Measurements from ENCODE around the gene PSMG1. TPM values are rescaled to one million over a fixed set of nuclear protein-coding genes. Genes with fewer than 3 reads are reported as not detected.

PSMG1 gene
- total RNA-seq, 1 experiment from 2014 or later = 29.0 TPM

GRCh38 chr21:39180429-39181019, 2.7 kb downstream of the PSMG1 start:
- CTCF ChIA-PET = no interaction called here
- H3K79me2 ChIP-seq (ENCODE audit: low read depth) = peaks cover 23% of the 10 kb centered on the region
- peak overlapping the region; percentile 93; the same call in 1 of the 2 replicates for H3K4me2 ChIP-seq
- no peak overlapping the region for H2AFZ ChIP-seq
- TF ChIP-seq CTCF (conservative IDR thresholded peaks at IDR 0.05) = no peak; the same call in 1 of the 2 replicates
- no peak for TF ChIP-seq EZH2 (IDR thresholded peaks at IDR 0.05; ENCODE audit: low read depth)
- no TSS peak for BruUV-seq (replicated peaks)
- H3F3A ChIP-seq (ENCODE audit: insufficient read depth, low read depth) = peaks cover 15% of the 10 kb centered on the region
- no peaks in the 10 kb centered on the region for H3K27me3 ChIP-seq (ENCODE audit: insufficient read depth, low read depth)
- H3K9me2 ChIP-seq (ENCODE audit: insufficient read depth) = no peaks in the 10 kb centered on the region
- no peaks in the 10 kb centered on the region for H4K20me1 ChIP-seq (ENCODE audit: insufficient read depth)
- H3K4me1 ChIP-seq (replicated peaks; ENCODE audit: insufficient read depth) = peaks cover 9% of the 10 kb centered on the region
- POLR2A ChIA-PET (ENCODE audit: unreplicated experiment) = no interaction called here
- DNase-seq = no peak
- no peaks in the 10 kb centered on the region for H3K9me3 ChIP-seq (ENCODE audit: insufficient read depth, low read depth)
- intact Hi-C loops (cut with micrococcal nuclease; ENCODE audit: unreplicated experiment) = loop anchor here (5.0 to 10.0 kb wide), 2 partner anchors 204 to 267 kb away; partner anchors contain the start of gene LCA5L
- H3K27ac ChIP-seq = no peak overlapping the region
- no peaks in the 10 kb centered on the region for H3K36me3 ChIP-seq (ENCODE audit: low read depth)
- H3K4me3 ChIP-seq = no peak overlapping the region

- CTCF ChIA-PET = no interaction called here
- no peak overlapping the region for H3K27ac ChIP-seq
- H4K20me1 ChIP-seq (ENCODE audit: insufficient read depth) = 0 out of 2 replicates have a peak, but pooled peaks cover 3% of the 10 kb centered on the region
- H3K4me1 ChIP-seq (replicated peaks; ENCODE audit: insufficient read depth) = peaks cover 9% of the 10 kb centered on the region
- H3K9me3 ChIP-seq (ENCODE audit: insufficient read depth, low read depth) = no peaks in the 10 kb centered on the region
- no peaks in the 10 kb centered on the region for H3K9me2 ChIP-seq (ENCODE audit: insufficient read depth)
- intact Hi-C loops (cut with micrococcal nuclease; ENCODE audit: unreplicated experiment) = loop anchor here (10.0 kb wide), 1 partner anchor 674 kb away; no protein-coding TSS in a partner anchor
- TF ChIP-seq EZH2 (IDR thresholded peaks at IDR 0.05; ENCODE audit: low read depth) (no peak), CTCF (conservative IDR thresholded peaks at IDR 0.05) (no peak)
- H3F3A ChIP-seq (ENCODE audit: insufficient read depth, low read depth) = no peaks in the 10 kb centered on the region
- DNase-seq = no peak
- no peak overlapping the region for H3K4me3 ChIP-seq
- BruUV-seq (replicated peaks) = no TSS peak
- no peak overlapping the region for H2AFZ ChIP-seq
- POLR2A ChIA-PET (ENCODE audit: unreplicated experiment) = no interaction called here
- H3K36me3 ChIP-seq (ENCODE audit: low read depth) = no peaks in the 10 kb centered on the region
- H3K4me2 ChIP-seq = no peak overlapping the region
- H3K27me3 ChIP-seq (ENCODE audit: insufficient read depth, low read depth) = no peaks in the 10 kb centered on the region
- peaks cover 23% of the 10 kb centered on the region for H3K79me2 ChIP-seq (ENCODE audit: low read depth)
Observed at GRCh38 chr21:39178421-39178820, 4.8 kb downstream of the PSMG1 start.

- Histone ChIP-seq H3K4me1 (replicated peaks; ENCODE audit: insufficient read depth) (no peaks in the 10 kb centered on the region), H3K79me2 (ENCODE audit: low read depth) (peaks cover 9% of the 10 kb centered on the region; the same call in 1 of the 2 replicates), H3K27ac (no peak overlapping the region), H3K4me3 (no peak overlapping the region), H2AFZ (no peak overlapping the region), H3K27me3 (ENCODE audit: insufficient read depth, low read depth) (no peaks in the 10 kb centered on the region), H3K9me3 (ENCODE audit: insufficient read depth, low read depth) (no peaks in the 10 kb centered on the region), H3F3A (ENCODE audit: insufficient read depth, low read depth) (no peaks in the 10 kb centered on the region), H3K4me2 (no peak overlapping the region), H4K20me1 (ENCODE audit: insufficient read depth) (0 out of 2 replicates have a peak, but pooled peaks cover 3% of the 10 kb centered on the region), H3K36me3 (ENCODE audit: low read depth) (no peaks in the 10 kb centered on the region), H3K9me2 (ENCODE audit: insufficient read depth) (no peaks in the 10 kb centered on the region)
- intact Hi-C loops (cut with micrococcal nuclease; ENCODE audit: unreplicated experiment) = loop anchor here (10.0 kb wide), 1 partner anchor 671 kb away; no protein-coding TSS in a partner anchor
- no peak for TF ChIP-seq CTCF (conservative IDR thresholded peaks at IDR 0.05)
- CTCF ChIA-PET = interaction anchor here (0.6 kb wide), 1 partner anchor 35 kb away, joined by 8 read pairs; no protein-coding TSS in a partner anchor
- no TSS peak for BruUV-seq (replicated peaks)
- POLR2A ChIA-PET (ENCODE audit: unreplicated experiment) = no interaction called here
- DNase-seq = no peak
Observed at GRCh38 chr21:39176271-39176709, 7.0 kb downstream of the PSMG1 start.

All from PC-9 (cell line).